Measurements from ENCODE around the gene SNX21.

Gene SNX21

GRCh38 chr20:45883100-45883469, 49.5 kb downstream of the SNX21 start:
- DNase-seq, result no peak

DNA sequence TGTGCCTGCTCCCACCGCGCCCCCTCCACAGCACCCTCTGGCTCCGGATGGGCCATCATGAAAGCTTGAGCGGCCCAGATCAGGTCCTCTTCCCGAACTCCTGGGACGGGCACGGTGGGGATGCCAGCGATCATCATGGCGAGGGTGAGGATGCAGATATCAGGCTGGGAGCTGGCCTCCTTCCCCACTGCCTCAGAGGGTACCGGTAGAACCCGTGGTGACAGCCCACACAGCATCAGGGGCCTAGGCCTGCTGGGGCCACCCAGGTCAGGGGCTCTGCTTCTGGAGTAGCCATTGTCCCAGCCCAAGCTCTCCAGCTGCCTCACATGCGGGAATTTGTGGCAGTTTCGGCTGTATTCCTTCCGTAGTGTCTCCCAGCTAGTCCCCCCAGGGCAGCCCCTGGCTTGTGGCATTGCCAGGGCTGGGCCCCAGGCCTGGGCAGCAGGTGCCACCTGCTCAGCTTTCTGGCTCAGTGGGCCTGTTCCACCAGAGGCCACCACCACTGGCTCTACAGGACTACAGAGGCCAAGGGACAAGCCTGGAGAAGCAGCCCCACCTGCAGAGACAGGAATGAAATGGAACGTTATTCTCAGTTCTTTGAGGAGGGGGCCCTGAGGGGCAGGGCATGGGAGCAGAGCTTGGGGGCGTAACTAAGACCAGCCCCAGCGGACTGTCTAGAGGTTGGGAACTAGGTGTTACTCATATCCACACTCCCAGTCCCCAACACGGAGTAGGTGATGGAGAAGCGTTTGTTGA, 53.2 kb downstream of the SNX21 start:
- no peak for DNase-seq

- no peak for DNase-seq
These were observed 53.7 kb downstream of the SNX21 start, which contains the start of gene SPATA25 for GRCh38 chr20:45887346-45887715. Gene SPATA25 (minus strand): TSS chr20:45887622. CDS start chr20:45887590, 32 bp downstream.

- DNase-seq, result no peak
These were observed 55.1 kb downstream of the SNX21 start for GRCh38 chr20:45888681-45889080.

DNA sequence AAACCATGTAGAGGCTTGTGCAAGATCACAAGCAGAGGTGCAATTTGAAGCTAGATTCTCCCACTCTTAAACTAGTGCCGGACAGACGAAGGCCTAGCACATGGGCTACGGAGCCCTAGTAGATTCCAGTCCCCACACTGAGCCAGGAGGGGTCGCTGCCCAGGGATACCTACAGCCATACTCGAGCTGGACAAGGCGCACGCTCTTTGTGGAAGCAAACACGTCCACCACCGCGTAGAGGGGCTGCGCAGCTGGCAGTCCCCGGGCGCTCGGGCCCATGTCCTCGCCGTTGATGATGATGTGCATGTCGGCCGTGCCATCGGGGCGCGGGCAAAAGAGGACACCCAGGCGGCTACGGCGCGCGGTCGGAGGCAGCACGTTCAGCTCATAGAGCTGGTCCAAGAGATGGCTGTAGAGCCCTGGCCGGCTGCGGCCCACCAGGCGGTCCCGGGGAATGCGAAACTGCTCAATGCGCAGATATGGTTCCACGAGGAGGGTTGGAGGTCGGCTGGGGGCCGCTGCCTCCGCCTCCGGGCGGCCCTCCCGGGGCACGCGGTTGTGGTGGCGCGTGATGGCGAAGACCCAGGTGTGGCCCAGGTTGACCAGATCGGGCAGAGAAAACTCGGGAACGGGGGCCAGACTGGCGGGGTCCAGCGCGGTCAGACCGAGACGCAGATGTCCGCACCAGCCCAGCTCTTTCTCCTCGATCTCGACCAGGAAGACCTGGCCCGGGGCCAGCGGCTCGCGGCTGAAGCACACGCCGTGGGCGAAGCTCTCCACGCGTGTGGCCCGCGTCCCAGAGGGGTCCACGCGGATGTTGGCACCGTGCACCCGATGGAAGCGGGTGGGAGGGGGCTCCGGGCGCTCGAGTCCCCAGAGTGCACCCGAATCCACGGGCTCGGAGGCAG, 56.7 kb downstream of the SNX21 start:
- DNase-seq, result peak; percentile 80

DNA sequence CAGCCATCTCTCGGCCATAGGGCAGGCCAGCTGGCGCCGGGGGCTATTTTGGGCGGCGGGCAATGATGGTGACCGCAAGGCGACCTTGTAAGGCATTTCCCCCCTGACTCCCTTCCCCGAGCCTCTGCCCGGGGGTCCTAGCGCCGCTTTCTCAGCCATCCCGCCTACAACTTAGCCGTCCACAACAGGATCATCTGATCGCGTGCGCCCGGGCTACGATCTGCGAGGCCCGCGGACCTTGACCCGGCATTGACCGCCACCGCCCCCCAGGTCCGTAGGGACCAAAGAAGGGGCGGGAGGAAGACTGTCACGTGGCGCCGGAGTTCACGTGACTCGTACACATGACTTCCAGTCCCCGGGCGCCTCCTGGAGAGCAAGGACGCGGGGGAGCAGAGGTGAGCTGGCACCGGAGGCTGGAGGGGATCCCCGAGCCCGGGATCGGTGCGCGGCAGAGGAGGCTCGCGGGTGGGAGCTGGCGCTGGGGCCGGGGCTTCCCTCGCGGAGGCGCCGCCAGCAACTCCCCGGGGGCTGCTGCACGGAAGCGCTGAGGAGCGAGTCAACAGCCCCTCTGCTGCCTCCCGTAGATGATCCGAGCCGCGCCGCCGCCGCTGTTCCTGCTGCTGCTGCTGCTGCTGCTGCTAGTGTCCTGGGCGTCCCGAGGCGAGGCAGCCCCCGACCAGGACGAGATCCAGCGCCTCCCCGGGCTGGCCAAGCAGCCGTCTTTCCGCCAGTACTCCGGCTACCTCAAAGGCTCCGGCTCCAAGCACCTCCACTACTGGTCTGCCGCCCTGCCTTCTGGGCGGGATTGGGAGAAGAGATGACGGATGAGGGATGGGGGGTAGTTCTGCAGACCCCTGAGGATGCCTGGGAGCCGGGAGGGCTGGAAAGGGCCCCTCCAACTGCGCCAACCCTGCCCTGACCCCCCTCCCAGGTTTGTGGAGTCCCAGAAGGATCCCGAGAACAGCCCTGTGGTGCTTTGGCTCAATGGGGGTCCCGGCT, 57.7 kb downstream of the SNX21 start, which contains the start of the genes CTSA and NEURL2:
Gene CTSA (plus strand): TSS at position 351 of the 999 bp plus-strand sequence. CDS start 234 bp downstream, at position 585.
Gene NEURL2 (minus strand): TSS at position 224 of the 999 bp plus-strand sequence. CDS start 217 bp downstream, at position 7.
- peak; percentile 77 for DNase-seq

DNA sequence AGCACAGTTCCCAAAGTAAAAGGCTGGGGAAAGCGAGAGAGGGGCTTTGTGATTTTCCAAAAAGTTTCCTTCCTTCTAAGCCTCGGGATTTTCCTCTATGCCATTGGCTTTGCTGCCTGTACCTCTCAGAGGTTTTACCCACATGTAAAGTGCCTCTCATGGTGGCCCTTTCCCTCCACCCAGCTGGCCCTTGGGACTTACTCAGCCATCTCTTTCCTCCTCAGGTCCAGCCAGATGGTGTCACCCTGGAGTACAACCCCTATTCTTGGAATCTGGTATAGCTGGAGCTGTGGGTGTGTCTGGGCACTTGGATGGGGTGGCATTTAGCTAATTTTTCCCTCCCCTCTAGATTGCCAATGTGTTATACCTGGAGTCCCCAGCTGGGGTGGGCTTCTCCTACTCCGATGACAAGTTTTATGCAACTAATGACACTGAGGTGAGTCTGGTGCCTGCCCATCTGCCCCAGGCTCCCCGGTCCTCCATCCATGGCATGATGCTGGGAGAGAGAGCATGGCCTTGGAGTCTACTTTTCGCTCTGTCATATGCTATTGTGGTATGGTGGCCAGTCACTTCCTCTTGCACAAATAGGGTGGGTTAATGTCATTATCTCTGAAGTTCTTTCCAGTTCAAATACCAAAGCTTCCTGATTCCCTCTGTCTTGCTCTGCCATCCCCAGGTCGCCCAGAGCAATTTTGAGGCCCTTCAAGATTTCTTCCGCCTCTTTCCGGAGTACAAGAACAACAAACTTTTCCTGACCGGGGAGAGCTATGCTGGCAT, 58.6 kb downstream of the SNX21 start:
- no peak for DNase-seq
